GM19372 (cell line): ENCODE measurements around the gene PSD2.

Source experiments
- ATAC-seq: cut with Tn5 transposase; IDR thresholded peaks from one replicate; pipeline ENCODE4 v1.9.1; 2021; ENCODE audit warnings: mild to moderate bottlenecking, low read depth, moderate library complexity; ENCODE audit not compliant: unreplicated experiment

The PSD2 gene

GRCh38 chr5:139870677-139871076 lies 75.1 kb downstream of the PSD2 start:
- ATAC-seq = no peak

- ATAC-seq = no peak
Observed at GRCh38 chr5:139871614-139872013, 76.0 kb downstream of the PSD2 start.

GRCh38 chr5:139872052-139872766 lies 76.6 kb downstream of the PSD2 start:
- no peak for ATAC-seq

GRCh38 chr5:139872851-139873794 lies 77.5 kb downstream of the PSD2 start:
- no peak for ATAC-seq

GRCh38 chr5:139875957-139876356 lies 80.3 kb downstream of the PSD2 start:
- ATAC-seq = no peak

GRCh38 chr5:139877129-139877597 lies 81.6 kb downstream of the PSD2 start:
- no peak for ATAC-seq

- ATAC-seq = no peak
Observed at GRCh38 chr5:139878093-139878492, 82.5 kb downstream of the PSD2 start.

- no peak for ATAC-seq
Observed at GRCh38 chr5:139880416-139881142, 85.0 kb downstream of the PSD2 start.

GRCh38 chr5:139881143-139881733 lies 85.6 kb downstream of the PSD2 start:
- no peak for ATAC-seq

GRCh38 chr5:139882316-139882715 lies 86.7 kb downstream of the PSD2 start:
- ATAC-seq = no peak

- ATAC-seq = no peak
Observed at GRCh38 chr5:139882961-139883539, 87.4 kb downstream of the PSD2 start.

GRCh38 chr5:139884144-139884543 lies 88.5 kb downstream of the PSD2 start:
- no peak for ATAC-seq

GRCh38 chr5:139884734-139885133 lies 89.1 kb downstream of the PSD2 start:
- no peak for ATAC-seq

- no peak for ATAC-seq
Observed at GRCh38 chr5:139885172-139885856, 89.7 kb downstream of the PSD2 start.

GRCh38 chr5:139885857-139886208 lies 90.2 kb downstream of the PSD2 start:
- no peak for ATAC-seq

- ATAC-seq = no peak
Observed at GRCh38 chr5:139886213-139886612, 90.6 kb downstream of the PSD2 start.

GRCh38 chr5:139888370-139888769 lies 92.8 kb downstream of the PSD2 start:
- ATAC-seq = no peak

GRCh38 chr5:139889410-139889809 lies 93.8 kb downstream of the PSD2 start:
- ATAC-seq = no peak

GRCh38 chr5:139893873-139894272 lies 98.3 kb downstream of the PSD2 start:
- ATAC-seq = no peak
